GM12874 (cell line): Measurements from ENCODE around the gene ZNRD2.

ENCODE experiments used
- CTCF ChIP-seq: IDR thresholded peaks from 2 replicates; pipeline ENCODE4 v1.5.1; 2011; ENCODE audit warnings: low read depth, mild to moderate bottlenecking, control low read depth, low read length, moderate library complexity; ENCODE audit not compliant: insufficient read depth

ZNRD2 gene

DNA sequence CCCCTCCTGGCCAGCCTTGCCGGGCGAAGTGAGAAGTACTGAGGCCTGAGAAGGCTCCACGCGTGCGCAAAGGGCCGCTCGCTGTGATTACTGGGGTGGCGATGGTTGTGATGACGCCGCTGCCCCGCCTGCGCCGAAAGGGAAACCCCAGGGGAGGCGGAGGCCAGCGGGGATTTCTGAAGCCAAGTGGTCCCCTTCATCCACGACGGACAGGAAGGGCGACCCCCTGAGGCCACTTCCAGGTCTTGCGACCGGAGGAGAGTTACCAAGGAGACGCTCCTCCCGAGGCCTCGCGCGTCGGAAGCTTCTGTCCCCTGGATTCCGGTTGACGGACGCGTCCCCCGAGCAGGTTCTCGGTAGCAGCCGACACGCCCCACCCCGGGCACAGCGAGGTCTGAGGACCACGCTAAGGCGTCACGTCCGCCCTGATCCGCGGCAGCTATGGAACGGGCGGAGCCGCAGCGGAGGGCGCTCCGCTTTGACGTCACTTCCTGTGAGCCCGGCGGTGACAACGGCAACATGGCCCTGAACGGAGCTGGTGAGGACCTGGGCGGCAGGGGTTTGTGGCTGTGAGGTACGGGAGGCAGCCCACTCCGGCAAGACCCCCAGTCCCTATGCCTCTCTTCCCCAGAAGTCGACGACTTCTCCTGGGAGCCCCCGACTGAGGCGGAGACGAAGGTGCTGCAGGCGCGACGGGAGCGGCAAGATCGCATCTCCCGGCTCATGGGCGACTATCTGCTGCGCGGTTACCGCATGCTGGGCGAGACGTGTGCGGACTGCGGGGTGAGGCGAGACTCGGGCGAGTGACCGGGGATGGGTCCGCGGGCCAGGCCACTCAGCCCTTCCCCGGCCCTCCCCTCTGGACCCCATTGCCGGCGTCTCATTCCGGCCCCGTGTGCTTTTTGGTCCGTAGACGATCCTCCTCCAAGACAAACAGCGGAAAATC lies at the start of gene ZNRD2:
Gene ZNRD2 (plus strand): TSS at position 505 of the 946 bp plus-strand sequence. CDS start 15 bp downstream, at position 520.
- TF ChIP-seq CTCF: peak; percentile 73

- TF ChIP-seq CTCF: no peak
Measured at GRCh38 chr11:65524014-65524740, 46.1 kb upstream of the ZNRD2 start.

DNA sequence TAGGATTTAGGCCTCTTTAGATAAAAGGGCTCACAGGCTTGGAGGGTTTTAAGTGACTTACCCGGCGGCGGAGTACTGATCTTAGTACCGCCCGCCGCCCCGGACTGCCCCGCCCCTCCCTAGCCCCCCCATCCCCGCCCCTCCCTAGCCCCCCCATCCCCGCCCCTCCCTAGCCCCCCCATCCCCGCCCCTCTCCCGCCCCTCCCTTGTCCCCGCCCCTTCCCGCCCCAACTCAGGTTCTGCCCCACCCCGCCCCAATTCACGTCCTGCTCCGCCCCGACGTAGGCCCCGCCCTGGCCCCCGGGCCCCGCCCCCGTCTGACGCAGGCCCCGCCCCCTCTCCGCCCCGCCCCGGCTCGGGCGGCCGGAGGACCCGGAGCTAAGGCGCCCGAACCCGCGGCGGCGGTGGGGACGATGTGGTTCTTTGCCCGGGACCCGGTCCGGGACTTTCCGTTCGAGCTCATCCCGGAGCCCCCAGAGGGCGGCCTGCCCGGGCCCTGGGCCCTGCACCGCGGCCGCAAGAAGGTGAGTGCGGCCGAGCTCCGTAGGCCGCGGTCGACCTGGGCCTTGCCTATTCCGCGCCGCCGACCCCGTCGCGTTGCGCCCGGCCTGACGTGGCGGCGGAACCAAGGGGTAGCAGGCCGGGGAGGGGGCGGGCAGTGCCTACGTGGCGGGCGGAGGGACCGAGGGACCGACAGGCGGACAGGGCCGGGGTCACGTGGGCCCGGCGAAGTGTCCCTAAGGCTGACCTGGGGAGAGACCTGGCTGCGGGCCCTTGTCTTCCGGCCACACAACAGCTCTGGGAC lies 45.3 kb upstream of the ZNRD2 start, which contains the start of gene SCYL1:
Gene SCYL1 (plus strand): TSS at position 343 of the 805 bp plus-strand sequence. CDS start 71 bp downstream, at position 414.
- TF ChIP-seq CTCF: no peak

DNA sequence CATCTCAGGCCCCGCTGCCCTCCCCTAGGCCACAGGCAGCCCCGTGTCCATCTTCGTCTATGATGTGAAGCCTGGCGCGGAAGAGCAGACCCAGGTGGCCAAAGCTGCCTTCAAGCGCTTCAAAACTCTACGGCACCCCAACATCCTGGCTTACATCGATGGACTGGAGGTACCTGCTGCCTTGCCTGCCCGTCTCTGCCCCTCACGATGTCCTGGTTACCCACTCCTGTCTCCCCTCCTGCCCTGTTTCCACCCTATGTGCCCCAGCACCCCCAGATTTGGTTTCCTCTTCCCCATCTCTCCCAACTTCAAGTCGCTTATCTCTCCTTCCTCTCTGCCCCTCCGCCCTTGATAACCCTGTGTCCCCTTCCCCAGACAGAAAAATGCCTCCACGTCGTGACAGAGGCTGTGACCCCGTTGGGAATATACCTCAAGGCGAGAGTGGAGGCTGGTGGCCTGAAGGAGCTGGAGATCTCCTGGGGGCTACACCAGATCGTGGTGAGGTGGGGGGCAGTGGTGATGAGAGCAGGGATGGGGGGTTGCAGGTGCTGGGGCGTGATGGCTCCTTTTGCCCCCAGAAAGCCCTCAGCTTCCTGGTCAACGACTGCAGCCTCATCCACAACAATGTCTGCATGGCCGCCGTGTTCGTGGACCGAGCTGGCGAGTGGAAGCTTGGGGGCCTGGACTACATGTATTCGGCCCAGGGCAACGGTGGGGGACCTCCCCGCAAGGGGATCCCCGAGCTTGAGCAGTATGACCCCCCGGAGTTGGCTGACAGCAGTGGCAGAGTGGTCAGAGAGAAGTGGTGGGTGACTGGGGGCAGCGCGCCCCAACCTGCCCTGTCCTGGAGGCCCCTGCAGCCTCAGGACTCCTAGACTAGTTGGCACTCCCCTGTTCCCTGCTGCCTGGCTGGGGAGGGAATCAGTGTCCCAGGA lies 44.5 kb upstream of the ZNRD2 start:
- no peak for TF ChIP-seq CTCF

DNA sequence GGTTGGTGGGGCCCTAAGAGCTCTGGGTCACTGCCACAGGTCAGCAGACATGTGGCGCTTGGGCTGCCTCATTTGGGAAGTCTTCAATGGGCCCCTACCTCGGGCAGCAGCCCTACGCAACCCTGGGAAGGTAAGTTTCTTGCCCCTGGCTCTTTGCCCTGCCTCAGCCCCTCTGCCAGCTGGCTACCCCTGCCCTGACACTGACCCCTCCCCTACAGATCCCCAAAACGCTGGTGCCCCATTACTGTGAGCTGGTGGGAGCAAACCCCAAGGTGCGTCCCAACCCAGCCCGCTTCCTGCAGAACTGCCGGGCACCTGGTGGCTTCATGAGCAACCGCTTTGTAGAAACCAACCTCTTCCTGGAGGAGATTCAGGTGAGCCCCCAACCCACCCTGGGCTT lies 43.5 kb upstream of the ZNRD2 start:
- TF ChIP-seq CTCF: no peak

- no peak for TF ChIP-seq CTCF
Measured at GRCh38 chr11:65528819-65529350, 41.4 kb upstream of the ZNRD2 start.
